ENCODE results near the gene CLDN7. TPM values are rescaled to one million over a fixed set of nuclear protein-coding genes. Genes with fewer than 3 reads are reported as not detected.
A peak's percentile ranks its signal among the peaks of the same experiment; 100 is the strongest.

The CLDN7 gene
- polyA plus RNA-seq, 1 donor (not counting 4 experiments of a cell fraction or from before 2014, with no cell fraction given): 6.3 TPM

DNA sequence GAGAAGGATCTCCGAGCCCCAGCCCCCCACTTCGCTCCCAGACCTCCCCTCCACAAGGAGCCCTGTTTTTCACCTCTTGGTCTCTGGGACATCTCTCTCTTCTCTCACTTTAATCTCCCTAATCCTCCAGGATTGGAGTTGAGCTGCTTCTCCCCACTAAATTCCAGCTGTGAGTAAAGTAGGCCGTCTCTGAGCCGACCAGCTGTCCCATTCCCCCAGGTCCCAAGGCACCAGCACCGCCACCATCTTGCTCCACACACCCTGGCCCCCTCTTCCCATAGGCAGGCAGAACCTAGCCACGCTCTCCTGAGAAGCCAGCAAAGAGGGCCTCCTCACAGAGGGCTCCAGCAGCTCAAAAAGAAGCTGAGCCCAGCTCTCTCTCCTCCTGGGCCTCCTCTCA lies 43.5 kb downstream of the CLDN7 start:
- dilution Hi-C loops (cut with MboI; ENCODE audit: extremely low pct_ligation_motif_present, low sequenced_read_pairs): no loop called here
- TF ChIP-seq, protein P1, sequence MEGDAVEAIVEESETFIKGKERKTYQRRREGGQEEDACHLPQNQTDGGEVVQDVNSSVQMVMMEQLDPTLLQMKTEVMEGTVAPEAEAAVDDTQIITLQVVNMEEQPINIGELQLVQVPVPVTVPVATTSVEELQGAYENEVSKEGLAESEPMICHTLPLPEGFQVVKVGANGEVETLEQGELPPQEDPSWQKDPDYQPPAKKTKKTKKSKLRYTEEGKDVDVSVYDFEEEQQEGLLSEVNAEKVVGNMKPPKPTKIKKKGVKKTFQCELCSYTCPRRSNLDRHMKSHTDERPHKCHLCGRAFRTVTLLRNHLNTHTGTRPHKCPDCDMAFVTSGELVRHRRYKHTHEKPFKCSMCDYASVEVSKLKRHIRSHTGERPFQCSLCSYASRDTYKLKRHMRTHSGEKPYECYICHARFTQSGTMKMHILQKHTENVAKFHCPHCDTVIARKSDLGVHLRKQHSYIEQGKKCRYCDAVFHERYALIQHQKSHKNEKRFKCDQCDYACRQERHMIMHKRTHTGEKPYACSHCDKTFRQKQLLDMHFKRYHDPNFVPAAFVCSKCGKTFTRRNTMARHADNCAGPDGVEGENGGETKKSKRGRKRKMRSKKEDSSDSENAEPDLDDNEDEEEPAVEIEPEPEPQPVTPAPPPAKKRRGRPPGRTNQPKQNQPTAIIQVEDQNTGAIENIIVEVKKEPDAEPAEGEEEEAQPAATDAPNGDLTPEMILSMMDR (optimal IDR thresholded peaks at IDR 0.05 in 1 of 3, IDR thresholded peaks at IDR 0.05 in 1 of 3, conservative IDR thresholded peaks at IDR 0.05 in 1 of 3; ENCODE audit: extremely low read depth in 1 of 3, insufficient read depth in 2 of 3, low read length in 3 of 3): no peak
- no peak for TF ChIP-seq EZH2 (IDR thresholded peaks at IDR 0.05; ENCODE audit: low read length)
- no peak for DNase-seq (ENCODE audit: low read depth, low spot score)
- H4K20me1 ChIP-seq (ENCODE audit: control insufficient read depth, extremely low read depth, insufficient read depth, low read length): peaks cover 8% of the 10 kb centered on the region
- FAIRE-seq: no peak
- no peak overlapping the region for H3K4me3 ChIP-seq (ENCODE audit: control insufficient read depth in 2 of 3, extremely low read depth in 1 of 3, insufficient read depth in 2 of 3, low read depth in 1 of 3, low read length in 3 of 3)
- no peak overlapping the region for H3K4me2 ChIP-seq (ENCODE audit: control insufficient read depth, extremely low read depth, insufficient read depth, low read depth, low read length)
- H3K27ac ChIP-seq (ENCODE audit: control insufficient read depth, insufficient read depth, low read length): no peak overlapping the region
- H2AFZ ChIP-seq (ENCODE audit: control insufficient read depth, low read length): no peak overlapping the region
- H3K79me2 ChIP-seq (ENCODE audit: control insufficient read depth, insufficient read depth, low read length): peaks cover 14% of the 10 kb centered on the region
- peaks cover 22 to 25% of the 10 kb centered on the region in 2 experiments for H3K36me3 ChIP-seq (ENCODE audit: control insufficient read depth in 2 of 2, extremely low read depth in 1 of 2, insufficient read depth in 2 of 2, low read length in 2 of 2)
- H3K9me1 ChIP-seq (ENCODE audit: control insufficient read depth, extremely low read depth, insufficient read depth, low read length): no peaks in the 10 kb centered on the region
- no peaks in the 10 kb centered on the region for H3K9me3 ChIP-seq (ENCODE audit: control insufficient read depth, low read depth, low read length)
- H3K9ac ChIP-seq (ENCODE audit: control insufficient read depth, extremely low read depth, insufficient read depth, low read length): no peak overlapping the region
- H3K4me1 ChIP-seq (ENCODE audit: control insufficient read depth, extremely low read depth, insufficient read depth, low read length): peaks cover 42% of the 10 kb centered on the region
- no peaks in the 10 kb centered on the region for H3K27me3 ChIP-seq (ENCODE audit: control insufficient read depth, extremely low read depth, insufficient read depth, low read length)

DNA sequence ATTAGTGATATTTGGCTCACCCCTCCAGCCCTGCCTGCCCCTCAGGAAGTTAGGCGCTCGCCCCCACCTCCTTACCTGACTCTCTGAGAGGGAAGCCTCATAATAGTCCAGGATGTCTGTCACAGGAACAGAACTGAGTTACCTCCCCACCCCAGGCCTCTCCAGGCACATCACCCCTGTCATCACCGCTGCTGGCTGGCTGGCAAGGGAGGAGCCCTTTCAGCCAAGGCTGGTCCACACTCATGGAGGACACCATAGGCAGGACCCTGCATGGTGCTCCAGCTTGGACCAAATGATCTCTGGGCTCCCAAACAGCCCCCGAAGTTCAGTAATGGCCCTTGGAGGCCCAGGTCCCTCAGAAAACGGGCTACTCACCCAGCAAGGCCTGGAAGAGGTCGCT lies 44.1 kb downstream of the CLDN7 start:
- FAIRE-seq: no peak
- H3K9ac ChIP-seq (ENCODE audit: control insufficient read depth, extremely low read depth, insufficient read depth, low read length): no peak overlapping the region

More for the DNA sequence above, 44.1 kb downstream of the CLDN7 start:
- Histone ChIP-seq H3K36me3 (ENCODE audit: control insufficient read depth in 2 of 2, extremely low read depth in 1 of 2, insufficient read depth in 2 of 2, low read length in 2 of 2) (peaks cover 17 to 22% of the 10 kb centered on the region in 2 experiments), H3K27ac (ENCODE audit: control insufficient read depth, insufficient read depth, low read length) (no peak overlapping the region), H3K27me3 (ENCODE audit: control insufficient read depth, extremely low read depth, insufficient read depth, low read length) (no peaks in the 10 kb centered on the region), H3K9me1 (ENCODE audit: control insufficient read depth, extremely low read depth, insufficient read depth, low read length) (no peaks in the 10 kb centered on the region), H3K4me1 (ENCODE audit: control insufficient read depth, extremely low read depth, insufficient read depth, low read length) (peaks cover 42% of the 10 kb centered on the region), H4K20me1 (ENCODE audit: control insufficient read depth, extremely low read depth, insufficient read depth, low read length) (peaks cover 8% of the 10 kb centered on the region), H3K79me2 (ENCODE audit: control insufficient read depth, insufficient read depth, low read length) (peaks cover 14% of the 10 kb centered on the region), H2AFZ (ENCODE audit: control insufficient read depth, low read length) (no peak overlapping the region), H3K4me3 (ENCODE audit: control insufficient read depth in 2 of 3, extremely low read depth in 1 of 3, insufficient read depth in 2 of 3, low read depth in 1 of 3, low read length in 3 of 3) (no peak overlapping the region), H3K9me3 (ENCODE audit: control insufficient read depth, low read depth, low read length) (no peaks in the 10 kb centered on the region), H3K4me2 (ENCODE audit: control insufficient read depth, extremely low read depth, insufficient read depth, low read depth, low read length) (peak overlapping the region; percentile 62)
- TF ChIP-seq EZH2 (IDR thresholded peaks at IDR 0.05; ENCODE audit: low read length): no peak
- TF ChIP-seq, protein P1 (optimal IDR thresholded peaks at IDR 0.05 in 1 of 3, IDR thresholded peaks at IDR 0.05 in 1 of 3, conservative IDR thresholded peaks at IDR 0.05 in 1 of 3; ENCODE audit: extremely low read depth in 1 of 3, insufficient read depth in 2 of 3, low read length in 3 of 3): no peak
- dilution Hi-C loops (cut with MboI; ENCODE audit: extremely low pct_ligation_motif_present, low sequenced_read_pairs): no loop called here
- DNase-seq (ENCODE audit: low read depth, low spot score): no peak
